GM21390 (cell line): ENCODE data around the gene SLC25A44.
"Not testable (repeated sequence)": the region's sequence is repeated elsewhere in the genome, so short reads cannot be mapped to it uniquely, and the experiment has no call there.

Source experiments
- ATAC-seq: cut with Tn5 transposase; IDR thresholded peaks from one replicate; pipeline ENCODE4 v1.9.1; 2021; ENCODE audit not compliant: unreplicated experiment

SLC25A44 gene

DNA sequence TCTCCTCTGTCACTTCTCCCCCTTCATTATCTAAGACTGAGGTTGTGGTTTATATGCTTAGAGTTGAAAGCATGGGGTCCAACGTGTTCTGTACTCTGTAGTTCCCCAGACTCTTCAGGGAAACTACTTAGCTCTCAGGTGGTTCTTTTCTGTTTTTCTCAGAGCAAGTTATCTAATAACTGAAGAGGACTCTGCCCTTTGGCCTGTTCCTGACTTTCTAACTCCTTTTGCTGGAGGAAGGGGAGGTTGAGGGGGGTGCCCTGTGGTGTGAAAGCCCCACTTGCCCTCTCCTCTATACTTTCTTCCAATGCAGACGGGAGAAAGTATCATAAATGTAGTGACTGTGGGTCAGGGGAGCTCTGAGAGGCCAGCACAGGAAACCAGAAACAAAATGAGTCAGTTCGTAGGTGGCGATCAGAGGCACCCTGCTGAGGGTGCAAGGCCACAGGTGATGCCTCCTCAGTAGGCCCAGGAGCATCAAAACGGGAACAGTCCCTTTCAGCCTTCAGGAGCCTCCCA lies 5.0 kb downstream of the SLC25A44 start:
- no peak for ATAC-seq

GRCh38 chr1:156200044-156200443 lies 6.1 kb downstream of the SLC25A44 start:
- ATAC-seq: no peak

- no peak for ATAC-seq
Measured at GRCh38 chr1:156203331-156203730, 9.4 kb downstream of the SLC25A44 start.

DNA sequence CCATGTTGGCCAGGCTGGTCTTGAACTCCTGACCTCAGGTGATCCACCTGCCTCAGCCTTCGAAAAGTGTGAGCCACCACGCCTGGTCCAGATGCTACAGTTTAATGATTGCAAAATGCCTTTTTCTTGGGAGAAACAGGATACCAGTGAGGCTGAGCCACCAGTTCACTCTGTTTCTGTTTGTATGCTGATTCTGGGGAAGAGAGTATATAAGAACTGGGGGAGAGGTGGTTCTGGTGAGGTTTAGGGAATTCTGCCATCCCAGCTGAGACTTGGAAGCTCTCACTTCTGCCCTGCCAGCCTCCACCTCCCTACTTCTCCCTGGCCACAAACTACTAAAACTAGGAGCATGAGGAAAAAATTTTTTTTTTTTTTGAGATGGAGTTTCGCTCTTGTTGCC lies 10.8 kb downstream of the SLC25A44 start:
- ATAC-seq: no peak

DNA sequence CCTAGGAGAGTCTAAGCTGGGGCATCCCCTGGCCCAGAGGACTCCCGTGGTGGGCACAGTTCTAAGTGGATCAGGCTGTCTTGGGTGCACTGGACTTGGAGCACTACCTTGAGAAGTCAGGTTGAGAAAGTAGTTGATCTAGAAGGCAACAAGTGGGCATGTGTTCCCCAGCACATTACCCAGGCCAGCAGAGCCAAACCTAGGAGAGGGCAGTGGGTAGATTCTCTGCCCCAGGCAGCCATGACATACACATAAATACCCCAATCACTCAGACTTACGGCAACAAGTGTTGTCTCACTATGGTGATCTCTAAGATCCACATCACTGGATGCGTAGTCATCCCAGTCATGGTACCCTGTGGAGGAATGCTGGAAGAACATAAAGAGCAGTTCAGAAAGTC lies 17.3 kb downstream of the SLC25A44 start:
- ATAC-seq: no peak

DNA sequence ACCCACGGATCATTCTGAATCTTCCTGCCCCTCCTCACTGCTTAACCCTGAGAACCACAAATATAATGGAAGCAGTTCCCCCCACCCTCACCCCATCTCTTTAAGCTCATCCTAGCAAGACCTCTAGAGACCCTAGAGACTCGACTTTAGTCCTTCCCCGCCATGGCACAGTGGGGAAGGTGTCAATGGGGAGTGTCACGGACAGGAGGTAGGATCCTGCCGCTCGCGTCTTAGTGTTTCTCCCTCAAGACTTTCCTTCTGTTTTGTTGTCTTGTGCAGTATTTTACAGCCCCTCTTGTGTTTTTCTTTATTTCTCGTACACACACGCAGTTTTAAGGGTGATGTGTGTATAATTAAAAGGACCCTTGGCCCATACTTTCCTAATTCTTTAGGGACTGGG lies 18.2 kb downstream of the SLC25A44 start:
- ATAC-seq: no peak

DNA sequence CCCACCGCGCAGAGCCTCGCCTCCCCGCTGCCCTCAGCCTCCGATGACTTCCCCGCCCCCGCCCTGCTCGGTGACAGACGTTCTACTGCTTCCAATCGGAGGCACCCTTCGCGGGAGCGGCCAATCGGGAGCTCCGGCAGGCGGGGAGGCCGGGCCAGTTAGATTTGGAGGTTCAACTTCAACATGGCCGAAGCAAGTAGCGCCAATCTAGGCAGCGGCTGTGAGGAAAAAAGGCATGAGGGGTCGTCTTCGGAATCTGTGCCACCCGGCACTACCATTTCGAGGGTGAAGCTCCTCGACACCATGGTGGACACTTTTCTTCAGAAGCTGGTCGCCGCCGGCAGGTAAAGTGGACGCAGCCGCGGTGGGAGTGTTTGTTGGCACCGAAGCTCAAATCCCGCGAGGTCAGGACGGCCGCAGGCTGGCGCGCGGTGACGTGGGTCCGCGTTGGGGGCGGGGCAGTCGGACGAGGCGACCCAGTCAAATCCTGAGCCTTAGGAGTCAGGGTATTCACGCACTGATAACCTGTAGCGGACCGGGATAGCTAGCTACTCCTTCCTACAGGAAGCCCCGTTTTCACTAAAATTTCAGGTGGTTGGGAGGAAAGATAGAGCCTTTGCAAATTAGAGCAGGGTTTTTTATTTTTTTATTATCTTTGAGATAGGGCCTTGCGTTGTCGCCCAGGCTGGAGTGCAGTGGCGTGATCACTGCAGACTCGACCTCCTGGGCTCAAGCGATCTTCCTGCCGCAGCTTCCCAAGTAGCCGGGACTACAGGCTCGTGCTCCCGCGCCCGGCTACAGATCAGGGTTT lies 19.1 kb downstream of the SLC25A44 start, which contains the start of gene PMF1:
TSS of gene PMF1 (plus strand) at position 175 of the 811 bp plus-strand sequence. CDS start at position 184, 9 bp downstream.
- peak; percentile 85 for ATAC-seq

GRCh38 chr1:156213644-156213966 lies 19.7 kb downstream of the SLC25A44 start:
- no peak for ATAC-seq

- ATAC-seq: no peak
Measured at GRCh38 chr1:156214024-156214748, 20.3 kb downstream of the SLC25A44 start.

DNA sequence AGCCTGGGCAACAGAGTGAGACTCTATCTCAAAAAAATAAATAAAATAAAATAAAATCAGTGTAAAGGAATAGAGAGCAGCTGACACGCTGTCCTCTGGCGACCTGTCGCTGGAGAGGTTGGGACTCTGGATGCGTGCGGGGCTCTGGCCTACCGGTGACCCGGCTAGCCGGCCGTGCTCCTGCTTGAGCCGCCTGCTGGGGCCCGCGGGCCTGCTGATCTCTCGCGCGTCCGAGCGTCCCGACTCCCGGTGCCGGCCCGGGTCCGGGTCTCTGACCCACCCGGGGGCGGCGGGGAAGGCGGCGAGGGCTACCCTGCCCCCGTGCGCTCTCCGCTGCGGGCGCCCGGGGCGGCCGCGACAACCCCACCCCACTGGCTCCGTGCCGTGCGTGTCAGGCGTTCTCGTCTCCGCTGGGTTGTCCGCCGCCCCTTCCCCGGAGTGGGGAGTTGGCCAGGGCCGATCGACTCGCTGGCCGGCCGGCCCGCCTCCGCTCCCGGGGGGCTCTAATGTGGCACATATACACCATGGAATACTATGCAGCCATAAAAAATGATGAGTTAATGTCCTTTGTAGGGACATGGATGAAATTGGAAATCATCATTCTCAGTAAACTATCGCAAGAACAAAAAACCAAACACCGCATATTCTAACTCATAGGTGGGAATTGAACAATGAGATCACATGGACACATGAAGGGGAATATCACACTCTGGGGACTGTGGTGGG lies 22.6 kb downstream of the SLC25A44 start:
- ATAC-seq: not testable (repeated sequence)

DNA sequence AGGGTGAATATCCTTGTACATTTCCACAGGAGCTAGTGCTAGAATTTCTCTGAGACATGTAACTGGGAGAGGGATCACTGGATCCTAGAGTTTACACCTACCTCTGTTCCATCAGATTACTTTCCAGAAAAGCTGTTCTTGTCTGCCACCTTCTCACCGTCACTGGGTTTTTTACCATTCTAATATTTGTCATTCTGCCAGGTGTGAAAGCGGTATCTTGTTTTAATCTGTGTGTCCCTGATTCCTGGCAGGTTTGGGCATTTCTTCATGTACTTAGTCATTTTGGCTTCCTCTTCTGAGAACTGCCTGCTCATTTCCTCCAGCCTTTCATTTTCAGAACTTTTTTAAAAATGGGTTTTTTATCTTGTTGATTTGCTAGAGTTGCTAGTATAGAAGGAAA lies 24.0 kb downstream of the SLC25A44 start:
- ATAC-seq: no peak

DNA sequence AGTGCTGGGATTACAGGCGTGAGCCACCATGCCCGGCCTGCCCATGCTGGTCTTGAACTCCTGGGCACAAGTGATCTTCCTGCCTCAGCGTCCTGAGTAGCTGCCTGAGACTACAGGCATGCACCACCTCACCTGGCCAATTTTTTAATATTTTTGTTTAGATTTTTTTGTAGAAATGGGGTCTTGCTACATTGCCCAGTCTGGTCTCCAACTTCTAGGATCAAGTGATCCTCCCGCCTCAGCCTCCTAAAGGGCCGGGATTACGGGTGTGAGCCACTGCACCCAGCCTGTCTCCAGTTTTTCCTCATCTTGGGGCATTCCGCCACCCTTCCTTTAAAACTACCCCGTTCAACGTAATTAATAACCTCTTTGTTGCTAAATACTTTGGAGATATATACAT lies 26.3 kb downstream of the SLC25A44 start:
- no peak for ATAC-seq

DNA sequence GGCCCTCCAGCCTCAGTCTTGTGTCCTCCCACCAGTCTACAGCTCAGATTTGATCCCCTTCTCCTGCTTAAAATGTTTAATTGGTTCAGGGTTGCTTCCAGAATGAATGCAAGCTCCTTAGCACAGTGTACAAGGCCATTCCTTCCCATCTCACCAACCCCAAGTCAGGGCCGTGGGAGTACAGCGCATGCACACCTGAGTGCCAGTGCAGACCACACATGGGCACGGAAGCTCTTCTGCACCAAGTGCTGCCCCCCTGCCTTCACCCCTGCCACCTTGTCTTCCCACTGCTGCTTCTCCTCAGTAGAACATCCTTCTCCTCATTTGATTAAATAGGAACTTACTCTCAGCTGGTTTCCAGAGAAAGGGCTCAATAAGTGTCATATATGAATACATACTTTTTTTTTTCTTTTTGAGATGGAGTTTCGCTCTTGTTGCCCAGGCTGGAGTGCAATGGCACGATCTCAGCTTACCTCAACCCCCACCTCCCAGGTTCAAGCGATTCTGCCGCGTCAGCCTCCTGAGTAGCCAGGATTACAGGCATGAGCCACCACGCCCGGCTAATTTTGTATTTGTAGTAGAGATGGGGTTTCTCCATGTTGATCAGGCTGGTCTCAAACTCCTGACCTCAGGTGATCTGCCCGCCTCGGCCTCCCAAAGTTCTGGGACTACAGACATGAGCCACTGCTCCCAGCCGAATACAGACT lies 28.2 kb downstream of the SLC25A44 start:
- no peak for ATAC-seq

- no peak for ATAC-seq
Measured at GRCh38 chr1:156225677-156226014, 31.7 kb downstream of the SLC25A44 start.

GRCh38 chr1:156226116-156226538 lies 32.2 kb downstream of the SLC25A44 start:
- ATAC-seq: peak; percentile 60

DNA sequence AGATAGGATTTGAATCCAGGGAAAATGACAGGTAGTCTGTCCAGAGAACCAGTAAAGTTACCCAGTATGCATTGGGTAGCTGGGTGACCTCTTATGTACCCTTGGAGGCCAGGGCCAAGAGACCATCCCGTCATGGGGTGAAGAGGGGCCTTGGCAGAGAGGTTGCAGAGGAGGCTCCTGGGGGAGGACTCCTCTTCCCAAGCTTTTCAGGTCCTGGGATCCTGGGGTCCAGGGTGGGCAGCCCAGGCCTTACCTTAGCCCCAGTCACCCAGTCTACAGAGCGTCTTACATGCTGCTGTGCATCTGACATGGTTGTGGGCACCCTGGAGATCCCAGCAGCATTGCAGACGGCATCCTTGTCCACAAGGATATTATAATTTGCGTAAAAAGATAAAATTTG lies 32.9 kb downstream of the SLC25A44 start:
- ATAC-seq: no peak

GRCh38 chr1:156228501-156228900 lies 34.6 kb downstream of the SLC25A44 start:
- ATAC-seq: no peak

DNA sequence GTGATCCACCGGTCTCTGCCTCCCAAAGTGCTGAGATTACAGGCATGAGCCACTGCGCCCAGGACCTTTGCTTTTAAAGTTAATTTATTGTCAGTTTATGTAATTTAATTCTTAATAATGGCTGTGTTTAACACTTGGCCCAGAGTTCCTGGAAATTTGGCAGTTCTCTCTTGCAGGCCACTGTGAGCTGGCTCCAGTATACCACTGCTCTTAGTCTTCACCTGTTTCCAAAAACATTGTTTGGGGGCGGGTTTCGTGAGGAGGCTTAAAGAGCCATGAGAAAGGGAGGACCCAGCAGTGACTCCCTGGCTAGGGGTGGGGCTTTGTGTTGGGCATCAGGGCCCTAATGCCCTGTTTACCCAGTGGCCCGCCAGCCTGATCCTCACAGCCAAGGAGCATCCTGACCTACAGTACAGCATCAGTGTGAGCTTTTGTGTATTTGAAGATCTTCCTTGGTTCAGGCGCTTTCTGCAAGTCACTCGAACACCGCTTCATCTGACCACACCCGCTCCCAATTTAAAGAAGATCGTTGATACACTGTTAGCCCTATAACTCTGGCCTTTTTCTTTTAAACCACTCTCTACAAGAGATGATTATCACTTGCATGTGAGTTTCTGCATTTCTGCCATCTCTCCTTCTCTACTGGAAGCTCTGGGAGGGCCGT lies 36.0 kb downstream of the SLC25A44 start:
- ATAC-seq: no peak

- ATAC-seq: no peak
Measured at GRCh38 chr1:156230473-156230837, 36.6 kb downstream of the SLC25A44 start.

DNA sequence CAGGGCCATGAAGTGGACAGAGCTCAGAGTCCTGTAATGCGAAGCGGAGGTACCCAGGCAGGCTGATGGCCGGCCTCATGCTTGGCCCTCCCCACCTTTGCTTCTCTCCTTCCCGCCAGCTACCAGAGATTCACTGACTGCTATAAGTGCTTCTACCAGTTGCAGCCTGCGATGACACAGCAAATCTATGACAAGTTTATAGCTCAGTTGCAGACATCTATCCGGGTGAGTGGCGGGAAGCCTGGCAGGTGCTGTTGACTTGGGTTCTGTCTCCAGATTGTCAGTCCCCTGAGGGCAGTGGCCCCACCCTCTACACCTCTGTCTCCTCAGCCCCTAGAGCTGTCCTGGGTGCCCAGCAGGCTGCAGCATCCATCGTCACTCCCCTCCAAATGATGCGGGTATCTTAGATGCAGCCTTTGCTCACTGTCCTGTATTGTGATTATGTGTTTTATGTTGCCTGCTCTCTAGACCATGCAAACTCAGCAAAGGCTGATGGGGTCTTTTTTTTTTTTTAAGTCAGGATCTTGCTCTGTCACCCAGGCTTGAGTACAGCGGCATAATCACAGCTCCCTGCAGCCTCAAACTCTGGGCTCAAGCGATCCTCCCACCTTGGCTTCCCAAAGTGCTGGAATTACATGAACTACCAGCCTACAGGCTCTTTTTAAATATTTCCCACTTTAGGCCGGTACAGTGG lies 38.4 kb downstream of the SLC25A44 start:
- ATAC-seq: no peak
